Measurements from ENCODE around the gene CYTH1.
A peak's percentile ranks its signal among the peaks of the same experiment; 100 is the strongest.

The CYTH1 gene

GRCh38 chr17:78715000-78715771, 66.9 kb downstream of the CYTH1 start:
- no peak for DNase-seq (ENCODE audit: low spot score)

- DNase-seq (ENCODE audit: low spot score), result no peak
Measured at GRCh38 chr17:78714534-78714933, 67.5 kb downstream of the CYTH1 start.

- DNase-seq (ENCODE audit: low spot score), result no peak
Measured at GRCh38 chr17:78712043-78712442, 70.0 kb downstream of the CYTH1 start.

GRCh38 chr17:78710607-78711006, 71.5 kb downstream of the CYTH1 start:
- DNase-seq (ENCODE audit: low spot score), result no peak

- no peak for DNase-seq (ENCODE audit: low spot score)
Measured at GRCh38 chr17:78709751-78710181, 72.3 kb downstream of the CYTH1 start.

- DNase-seq (ENCODE audit: low spot score), result no peak
Measured at GRCh38 chr17:78709119-78709681, 72.9 kb downstream of the CYTH1 start.

GRCh38 chr17:78708510-78708973, 73.5 kb downstream of the CYTH1 start:
- peak; percentile 93 for DNase-seq (ENCODE audit: low spot score)

- no peak for DNase-seq (ENCODE audit: low spot score)
Measured at GRCh38 chr17:78707923-78708322, 74.2 kb downstream of the CYTH1 start.

- DNase-seq (ENCODE audit: low spot score), result no peak
Measured at GRCh38 chr17:78707016-78707415, 75.1 kb downstream of the CYTH1 start.

- no peak for DNase-seq (ENCODE audit: low spot score)
Measured at GRCh38 chr17:78706271-78706915, 75.7 kb downstream of the CYTH1 start.

GRCh38 chr17:78705071-78705470, 77.0 kb downstream of the CYTH1 start:
- peak; percentile 37 for DNase-seq (ENCODE audit: low spot score)

- no peak for DNase-seq (ENCODE audit: low spot score)
Measured at GRCh38 chr17:78704594-78704993, 77.5 kb downstream of the CYTH1 start.

GRCh38 chr17:78697554-78698343, 84.3 kb downstream of the CYTH1 start:
- DNase-seq (ENCODE audit: low spot score), result no peak

- DNase-seq (ENCODE audit: low spot score), result no peak
Measured at GRCh38 chr17:78697122-78697521, 85.0 kb downstream of the CYTH1 start.

- DNase-seq (ENCODE audit: low spot score), result no peak
Measured at GRCh38 chr17:78696016-78696982, 85.8 kb downstream of the CYTH1 start.

GRCh38 chr17:78694805-78695531, 87.1 kb downstream of the CYTH1 start:
- DNase-seq (ENCODE audit: low spot score), result no peak

- no peak for DNase-seq (ENCODE audit: low spot score)
Measured at GRCh38 chr17:78693346-78694083, 88.6 kb downstream of the CYTH1 start.

- DNase-seq (ENCODE audit: low spot score), result no peak
Measured at GRCh38 chr17:78692460-78693010, 89.5 kb downstream of the CYTH1 start.

GRCh38 chr17:78689029-78689428, 93.0 kb downstream of the CYTH1 start:
- no peak for DNase-seq (ENCODE audit: low spot score)

Measured in Ammon's horn (tissue), 1 donor.